GM10266 (cell line): Measurements from ENCODE around the gene GAB2.

Experiments used
- DNase-seq: peaks from one replicate; pipeline ENCODE4 v3.0.0; 2012; ENCODE audit errors: extremely low spot score
- CTCF ChIP-seq: IDR thresholded peaks from 2 replicates; pipeline ENCODE4 v1.5.1; 2012; ENCODE audit warnings: mild to moderate bottlenecking, low read depth; ENCODE audit not compliant: control insufficient read depth, insufficient read depth; ENCODE audit errors: missing control alignments

GAB2 gene

GRCh38 chr11:78208257-78209165 lies 209.1 kb downstream of the GAB2 start:
- no peak for TF ChIP-seq CTCF
- no peak for DNase-seq

- no peak for TF ChIP-seq CTCF
- no peak for DNase-seq
Observed at GRCh38 chr11:78207532-78208256, 209.9 kb downstream of the GAB2 start.

- DNase-seq: no peak
- TF ChIP-seq CTCF: no peak
Observed at GRCh38 chr11:78205691-78206090, 211.9 kb downstream of the GAB2 start.

- TF ChIP-seq CTCF: no peak
- DNase-seq: no peak
Observed at GRCh38 chr11:78205256-78205655, 212.4 kb downstream of the GAB2 start.

- TF ChIP-seq CTCF: no peak
- DNase-seq: no peak
Observed at GRCh38 chr11:78203184-78203583, 214.4 kb downstream of the GAB2 start.

GRCh38 chr11:78202733-78203167 lies 214.9 kb downstream of the GAB2 start:
- no peak for DNase-seq
- TF ChIP-seq CTCF: no peak

GRCh38 chr11:78201096-78201818 lies 216.4 kb downstream of the GAB2 start:
- TF ChIP-seq CTCF: no peak
- DNase-seq: no peak
